Measurements from ENCODE around the gene SLC44A2. TPM values are rescaled to one million over a fixed set of nuclear protein-coding genes. Genes with fewer than 3 reads are reported as not detected.

SLC44A2 gene
- total RNA-seq, 4 donors from 2014 or later: 86.0 to 141 (median 113) TPM

DNA sequence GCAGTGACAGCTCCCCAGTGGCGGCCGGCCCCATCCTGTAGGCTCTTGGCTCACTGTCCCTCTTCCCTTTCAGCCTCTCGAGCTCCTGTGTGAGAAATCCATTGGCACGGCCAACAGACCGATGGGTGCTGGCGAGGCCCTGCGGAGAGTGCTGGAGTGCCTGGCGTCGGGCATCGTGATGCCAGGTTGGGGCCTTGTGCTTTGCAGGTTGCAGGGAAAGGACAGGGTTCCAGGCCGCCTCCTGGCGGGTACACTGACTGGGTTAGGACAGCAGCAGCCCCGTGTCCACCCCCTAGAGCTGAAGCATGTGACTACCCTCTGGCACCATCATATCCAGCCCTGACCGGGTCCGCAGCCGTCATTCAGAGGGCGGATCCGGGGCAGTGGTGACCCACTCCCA, 54.4 kb downstream of the SLC44A2 start:
- no peak for TF ChIP-seq POLR2A (IDR thresholded peaks at IDR 0.05)
- TF ChIP-seq, protein P1, sequence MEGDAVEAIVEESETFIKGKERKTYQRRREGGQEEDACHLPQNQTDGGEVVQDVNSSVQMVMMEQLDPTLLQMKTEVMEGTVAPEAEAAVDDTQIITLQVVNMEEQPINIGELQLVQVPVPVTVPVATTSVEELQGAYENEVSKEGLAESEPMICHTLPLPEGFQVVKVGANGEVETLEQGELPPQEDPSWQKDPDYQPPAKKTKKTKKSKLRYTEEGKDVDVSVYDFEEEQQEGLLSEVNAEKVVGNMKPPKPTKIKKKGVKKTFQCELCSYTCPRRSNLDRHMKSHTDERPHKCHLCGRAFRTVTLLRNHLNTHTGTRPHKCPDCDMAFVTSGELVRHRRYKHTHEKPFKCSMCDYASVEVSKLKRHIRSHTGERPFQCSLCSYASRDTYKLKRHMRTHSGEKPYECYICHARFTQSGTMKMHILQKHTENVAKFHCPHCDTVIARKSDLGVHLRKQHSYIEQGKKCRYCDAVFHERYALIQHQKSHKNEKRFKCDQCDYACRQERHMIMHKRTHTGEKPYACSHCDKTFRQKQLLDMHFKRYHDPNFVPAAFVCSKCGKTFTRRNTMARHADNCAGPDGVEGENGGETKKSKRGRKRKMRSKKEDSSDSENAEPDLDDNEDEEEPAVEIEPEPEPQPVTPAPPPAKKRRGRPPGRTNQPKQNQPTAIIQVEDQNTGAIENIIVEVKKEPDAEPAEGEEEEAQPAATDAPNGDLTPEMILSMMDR (IDR thresholded peaks at IDR 0.05): no peak
- H3K27me3 ChIP-seq: no peaks in the 10 kb centered on the region
- no peaks in the 10 kb centered on the region for H3K9me3 ChIP-seq
- no peak overlapping the region for H3K4me3 ChIP-seq (replicated peaks in 1 of 3)
- WGBS, 2 donors: 96 to 97% methylated on average over 5 to 17 of the region's 18 CpGs
- no peak overlapping the region for H3K27ac ChIP-seq
- intact Hi-C loops (cut with DNase I): no loop called here
- no peaks in the 10 kb centered on the region for H3K4me1 ChIP-seq
- H3K36me3 ChIP-seq: peaks cover 78 to 79% of the 10 kb centered on the region in 2 donors
- no peak for DNase-seq

- intact Hi-C loops (cut with DNase I): no loop called here
- peaks cover 85 to 86% of the 10 kb centered on the region in 2 donors for H3K36me3 ChIP-seq
These were observed 55.3 kb downstream of the SLC44A2 start for GRCh38 chr19:10680545-10681135.

GRCh38 chr19:10681658-10682057, 56.3 kb downstream of the SLC44A2 start:
- Histone ChIP-seq H3K4me3 (replicated peaks in 1 of 3) (no peak overlapping the region), H3K27ac (no peak overlapping the region), H3K36me3 (peaks cover 94 to 96% of the 10 kb centered on the region in 2 donors), H3K27me3 (no peaks in the 10 kb centered on the region), H3K9me3 (no peaks in the 10 kb centered on the region), H3K4me1 (no peaks in the 10 kb centered on the region)
- TF ChIP-seq, protein P1 (IDR thresholded peaks at IDR 0.05): no peak
- TF ChIP-seq POLR2A (IDR thresholded peaks at IDR 0.05): no peak
- intact Hi-C loops (cut with DNase I): no loop called here
- WGBS, 2 donors: 95 to 100% methylated on average over 1 to 4 of the region's 4 CpGs
- no peak for DNase-seq

More at GRCh38 chr19:10680545-10681135, 55.3 kb downstream of the SLC44A2 start:
- TF ChIP-seq, protein P1 (IDR thresholded peaks at IDR 0.05): no peak
- TF ChIP-seq POLR2A (IDR thresholded peaks at IDR 0.05): no peak
- no peak for DNase-seq
- 91 to 94% methylated on average over 11 to 15 of the region's 15 CpGs for WGBS, 2 donors
- Histone ChIP-seq H3K27me3 (no peaks in the 10 kb centered on the region), H3K4me1 (no peaks in the 10 kb centered on the region), H3K9me3 (no peaks in the 10 kb centered on the region), H3K27ac (no peak overlapping the region), H3K4me3 (replicated peaks in 1 of 3) (no peak overlapping the region)

GRCh38 chr19:10682397-10683063, 57.2 kb downstream of the SLC44A2 start:
- no peak overlapping the region for H3K27ac ChIP-seq
- H3K36me3 ChIP-seq: peaks cover 95 to 97% of the 10 kb centered on the region in 2 donors
- H3K4me3 ChIP-seq (replicated peaks in 1 of 3): no peak overlapping the region
- DNase-seq: no peak
- 94 to 95% methylated on average over 11 to 14 of the region's 15 CpGs for WGBS, 2 donors
- TF ChIP-seq, protein P1 (IDR thresholded peaks at IDR 0.05): no peak
- TF ChIP-seq POLR2A (IDR thresholded peaks at IDR 0.05): no peak
- H3K9me3 ChIP-seq: no peaks in the 10 kb centered on the region
- no peaks in the 10 kb centered on the region for H3K4me1 ChIP-seq
- no peaks in the 10 kb centered on the region for H3K27me3 ChIP-seq
- intact Hi-C loops (cut with DNase I): no loop called here

- no peaks in the 10 kb centered on the region for H3K9me3 ChIP-seq
- H3K36me3 ChIP-seq: peaks cover 95 to 97% of the 10 kb centered on the region in 2 donors
- H3K27ac ChIP-seq: no peak overlapping the region
- DNase-seq: no peak
- H3K27me3 ChIP-seq: no peaks in the 10 kb centered on the region
- TF ChIP-seq, protein P1 (IDR thresholded peaks at IDR 0.05): no peak
- TF ChIP-seq POLR2A (IDR thresholded peaks at IDR 0.05): no peak
- 93 to 94% methylated on average over 12 to 15 of the region's 15 CpGs for WGBS, 2 donors
- H3K4me3 ChIP-seq (replicated peaks in 1 of 3): no peak overlapping the region
- H3K4me1 ChIP-seq: no peaks in the 10 kb centered on the region
- intact Hi-C loops (cut with DNase I): no loop called here
These were observed 57.7 kb downstream of the SLC44A2 start for GRCh38 chr19:10683064-10683426.
